Measurements from ENCODE around the gene NDUFS3. TPM values are rescaled to one million over a fixed set of nuclear protein-coding genes. Genes with fewer than 3 reads are reported as not detected.

The NDUFS3 gene
- total RNA-seq = 92.2 and 107 TPM in 2 replicates

DNA sequence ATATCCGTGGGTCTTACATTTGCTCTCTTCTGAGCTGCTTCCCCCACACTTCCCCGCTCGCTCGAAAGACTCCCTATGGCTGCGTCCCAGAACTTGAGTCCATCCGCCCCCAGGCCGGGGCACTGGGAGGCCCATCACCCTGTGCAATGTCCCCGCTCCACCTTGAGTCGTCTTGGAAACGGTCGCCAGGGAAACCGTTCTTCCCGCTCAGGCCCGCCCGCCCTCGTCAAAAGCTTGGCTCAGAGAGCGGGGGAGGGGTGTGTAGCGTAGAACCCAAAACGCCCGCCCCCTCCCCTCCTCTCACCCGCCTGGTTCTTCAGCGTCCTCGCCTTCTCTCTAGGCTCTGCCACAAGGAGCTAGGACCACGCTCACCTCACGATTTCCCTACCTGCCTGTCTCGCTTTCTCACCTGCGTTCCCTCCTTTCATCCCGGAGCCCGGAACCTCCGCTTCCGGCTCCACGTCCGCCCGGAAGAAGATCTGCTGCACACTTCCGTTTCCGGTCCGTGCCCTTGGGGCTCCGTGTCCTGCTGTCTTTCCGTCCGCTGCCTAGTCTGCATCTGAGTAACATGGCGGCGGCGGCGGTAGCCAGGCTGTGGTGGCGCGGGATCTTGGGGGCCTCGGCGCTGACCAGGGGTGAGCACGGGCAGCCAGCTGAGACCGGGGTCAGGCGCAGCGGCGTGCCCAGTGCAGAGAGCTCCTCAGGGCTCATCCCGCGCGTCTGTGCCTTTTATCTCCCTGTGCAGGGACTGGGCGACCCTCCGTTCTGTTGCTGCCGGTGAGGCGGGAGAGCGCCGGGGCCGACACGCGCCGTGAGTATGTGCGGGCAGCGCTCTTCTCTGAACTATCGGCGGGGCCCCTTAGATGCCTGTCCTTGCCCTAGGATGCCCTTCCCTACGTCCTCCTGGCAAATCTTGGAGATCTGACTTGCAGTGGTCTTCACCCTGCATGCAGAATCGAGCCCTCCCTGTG, at the start of gene NDUFS3, which contains the start of gene KBTBD4:
Gene NDUFS3, plus strand, starts transcription at position 551 of the 971 bp plus-strand sequence. Its CDS starts 18 bp downstream, at position 569.
Gene KBTBD4, minus strand, starts transcription at position 447 of the 971 bp plus-strand sequence. Its CDS starts 19 bp downstream, at position 428.

DNA sequence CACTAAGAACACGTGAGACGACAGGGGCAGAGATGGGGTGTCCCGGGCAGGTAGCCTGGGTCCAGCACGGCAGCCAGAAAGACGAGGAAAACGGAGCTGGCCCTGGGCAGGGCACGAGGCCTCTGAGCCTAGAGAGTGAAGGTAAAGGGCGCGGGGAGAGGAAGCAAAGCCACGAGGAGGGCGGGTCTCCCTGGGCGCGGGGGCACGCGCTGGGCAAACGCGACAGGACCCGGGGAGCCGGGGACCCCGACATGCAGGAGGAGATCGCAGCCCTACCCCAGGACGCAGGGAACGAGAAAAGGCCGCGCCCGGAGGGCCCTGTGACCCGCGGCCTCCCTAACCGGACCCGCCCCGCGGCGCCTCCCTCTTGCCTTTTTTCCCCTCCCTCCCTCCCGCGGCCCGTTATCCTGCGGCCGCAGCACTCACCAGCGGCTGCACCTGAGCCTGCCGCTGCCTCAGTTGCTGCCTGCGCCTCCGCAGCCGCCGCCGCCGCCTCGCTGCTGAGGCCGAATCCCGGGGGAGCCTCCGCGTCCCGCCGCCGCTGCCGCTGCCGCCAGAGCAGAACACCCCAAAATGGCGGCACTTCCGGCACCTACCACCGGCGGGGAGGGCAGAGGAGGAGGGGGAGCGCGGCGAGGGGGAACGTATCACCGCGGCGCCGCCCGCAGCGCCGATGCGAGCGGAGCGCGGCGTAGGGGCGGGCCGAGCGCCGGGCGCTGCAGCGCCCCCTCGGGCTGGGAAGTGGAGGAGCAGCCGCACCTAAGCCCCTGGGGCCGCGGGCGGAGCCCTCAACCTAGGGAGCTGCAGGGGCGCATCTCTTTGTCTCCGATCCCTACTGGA, 26.1 kb upstream of the NDUFS3 start, which contains the start of gene CELF1:
Gene CELF1, minus strand, starts transcription at position 567 of the 840 bp plus-strand sequence. CDS start 53,609 bp downstream, outside the sequence.

DNA sequence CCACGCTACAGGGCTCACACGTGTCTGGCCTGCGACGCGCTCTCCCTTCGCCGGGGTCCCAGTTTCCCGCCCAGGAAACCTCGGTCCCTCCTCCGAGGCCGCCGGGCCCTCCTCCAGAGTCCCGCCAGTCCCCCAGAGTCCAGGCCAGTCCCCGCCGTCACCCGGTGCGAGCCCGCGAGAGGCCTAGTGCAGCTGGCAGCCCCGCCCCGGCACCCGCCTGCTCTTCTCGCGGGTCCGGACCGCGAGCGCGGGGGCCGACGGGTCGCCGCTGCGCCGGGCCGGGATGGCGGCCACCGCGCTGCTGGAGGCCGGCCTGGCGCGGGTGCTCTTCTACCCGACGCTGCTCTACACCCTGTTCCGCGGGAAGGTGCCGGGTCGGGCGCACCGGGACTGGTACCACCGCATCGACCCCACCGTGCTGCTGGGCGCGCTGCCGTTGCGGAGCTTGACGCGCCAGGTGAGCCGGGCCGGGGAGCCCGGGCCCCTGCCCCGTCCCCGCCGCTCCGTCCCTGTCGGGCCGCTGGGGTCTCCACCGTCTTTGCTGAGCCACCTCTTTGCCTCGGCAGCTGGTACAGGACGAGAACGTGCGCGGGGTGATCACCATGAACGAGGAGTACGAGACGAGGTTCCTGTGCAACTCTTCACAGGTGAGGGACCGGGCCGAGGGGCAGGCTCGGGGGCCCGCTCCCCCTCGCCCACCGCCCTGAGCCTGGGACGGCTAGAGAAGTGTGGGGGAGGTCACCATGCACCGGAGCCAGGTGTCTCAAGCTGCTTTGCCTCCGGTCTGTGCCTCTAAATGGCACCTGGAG, 13.3 kb upstream of the NDUFS3 start, which contains the start of gene PTPMT1:
Gene PTPMT1, plus strand, starts transcription at position 260 of the 809 bp plus-strand sequence. Its CDS starts 24 bp downstream, at position 284.

DNA sequence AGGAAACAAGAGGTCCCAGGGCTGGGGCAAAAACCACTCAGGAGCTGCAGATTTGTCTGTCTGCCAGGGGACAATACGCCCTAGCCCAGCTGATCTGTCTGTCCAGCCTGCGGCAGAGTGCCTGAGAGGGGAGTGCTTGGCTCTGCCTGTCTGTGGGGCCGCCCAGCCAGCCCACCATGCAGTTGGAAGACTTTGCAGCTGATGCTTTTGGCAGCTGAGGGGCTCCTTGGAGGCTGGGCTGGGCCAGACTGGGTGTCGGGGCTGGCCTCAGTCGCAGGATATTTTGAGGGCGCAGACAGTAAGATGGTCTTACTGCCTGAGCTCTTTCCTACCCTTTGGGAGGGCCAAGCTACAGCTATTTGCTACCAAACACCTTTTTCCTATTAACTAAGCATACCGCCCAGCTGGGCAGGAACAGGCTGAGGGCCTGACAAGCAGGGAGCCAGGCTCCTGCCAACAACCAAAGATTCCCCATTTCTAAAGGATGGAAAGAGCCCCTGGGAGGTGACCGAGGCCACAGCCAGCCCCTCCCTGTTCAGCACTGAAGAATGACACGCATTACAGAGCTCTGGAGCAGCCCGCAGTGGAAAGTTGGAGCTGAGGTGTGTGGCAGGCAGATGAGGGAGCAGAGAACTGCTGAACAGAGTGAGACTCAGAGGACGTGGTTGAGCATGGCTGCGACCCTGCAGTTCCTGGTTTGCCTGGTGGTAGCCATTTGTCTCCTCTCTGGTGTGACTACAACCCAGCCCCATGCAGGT, 7.4 kb downstream of the NDUFS3 start, which contains the start of gene FAM180B:
Gene FAM180B, plus strand, starts transcription at position 581 of the 758 bp plus-strand sequence. Its CDS starts 91 bp downstream, at position 672.

GRCh38 chr11:47593934-47594855, 15.3 kb downstream of the NDUFS3 start, which contains the start of gene C1QTNF4:
Gene C1QTNF4 (minus strand): TSS chr11:47594411. CDS start chr11:47590810, 3,601 bp downstream.

Other genes with a start within 250 kb of the NDUFS3 start
- gene MYBPC3, start 226.4 kb upstream of the NDUFS3 start, total RNA-seq = not detected in 2 replicates
- gene SPI1, start 200.5 kb upstream of the NDUFS3 start, total RNA-seq = not detected in 2 replicates
- 48.3 and 50.5 TPM in 2 replicates for gene SLC39A13, start 170.5 kb upstream of the NDUFS3 start, total RNA-seq
- gene PSMC3, start 152.6 kb upstream of the NDUFS3 start, total RNA-seq = 136 and 162 TPM in 2 replicates
- gene RAPSN, start 129.9 kb upstream of the NDUFS3 start, total RNA-seq = not detected in 2 replicates
- gene CELF1, start 25.9 kb upstream of the NDUFS3 start, total RNA-seq = 41.8 and 52.2 TPM in 2 replicates
- 126 and 182 TPM in 2 replicates for gene PTPMT1, start 13.5 kb upstream of the NDUFS3 start, total RNA-seq
- gene KBTBD4, start 104 bp upstream of the NDUFS3 start, total RNA-seq = 12.2 and 19.5 TPM in 2 replicates
- gene FAM180B, start 7.6 kb downstream of the NDUFS3 start, total RNA-seq = not detected in 2 replicates
- gene C1QTNF4, start 15.3 kb downstream of the NDUFS3 start, total RNA-seq = 0.09 and 0.92 TPM in 2 replicates
- 103 and 173 TPM in 2 replicates for gene MTCH2, start 63.5 kb downstream of the NDUFS3 start, total RNA-seq
- gene AGBL2, start 136.3 kb downstream of the NDUFS3 start, total RNA-seq = 0.19 and 1.4 TPM in 2 replicates
- 39.3 and 48.8 TPM in 2 replicates for gene FNBP4, start 188.3 kb downstream of the NDUFS3 start, total RNA-seq